Measurements from ENCODE around the gene SGIP1.
"Not testable (repeated sequence)": the region's sequence is repeated elsewhere in the genome, so short reads cannot be mapped to it uniquely, and the experiment has no call there.

Gene SGIP1

DNA sequence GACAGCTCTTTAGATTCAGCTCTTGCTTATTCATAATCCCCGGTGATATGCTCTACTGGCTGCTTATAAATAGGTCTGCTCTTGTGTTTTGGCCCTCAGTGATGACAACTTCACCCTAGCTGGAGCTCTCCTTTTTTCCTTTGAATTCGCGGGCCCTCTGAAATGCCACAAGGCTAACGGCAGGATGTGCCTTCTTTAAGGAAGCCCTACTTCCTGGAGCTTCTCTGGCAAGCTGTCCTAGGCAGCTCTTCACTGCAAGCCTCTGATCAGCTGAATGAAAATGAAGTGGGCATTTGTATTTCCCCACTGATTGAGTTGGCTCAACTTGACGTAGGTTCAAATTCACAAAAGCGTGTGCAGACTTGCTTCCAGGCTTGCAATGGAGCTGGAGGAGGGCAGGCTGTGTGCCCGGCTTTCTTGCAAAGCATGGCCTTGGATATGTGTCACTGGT lies 22.2 kb downstream of the SGIP1 start:
- DNase-seq = no peak

DNA sequence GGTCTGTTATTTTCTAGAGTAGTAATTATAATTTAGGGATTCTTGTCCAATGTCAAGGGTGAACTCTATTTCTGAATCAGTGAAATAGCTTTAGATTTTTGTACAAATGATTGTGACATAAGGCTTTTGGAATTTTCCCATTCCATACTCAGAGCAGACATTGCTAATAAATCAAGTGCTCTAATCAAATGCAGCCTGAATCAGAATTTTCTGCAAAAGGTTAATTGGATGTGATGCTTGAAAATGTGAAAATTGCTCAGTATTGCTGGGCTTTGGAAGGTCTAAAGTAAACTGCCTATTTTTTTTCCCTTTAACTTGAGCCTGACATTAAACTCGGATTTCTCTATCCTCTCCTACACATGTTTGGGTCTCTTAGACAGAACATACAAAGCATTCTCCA lies 23.2 kb downstream of the SGIP1 start:
- DNase-seq = no peak

DNA sequence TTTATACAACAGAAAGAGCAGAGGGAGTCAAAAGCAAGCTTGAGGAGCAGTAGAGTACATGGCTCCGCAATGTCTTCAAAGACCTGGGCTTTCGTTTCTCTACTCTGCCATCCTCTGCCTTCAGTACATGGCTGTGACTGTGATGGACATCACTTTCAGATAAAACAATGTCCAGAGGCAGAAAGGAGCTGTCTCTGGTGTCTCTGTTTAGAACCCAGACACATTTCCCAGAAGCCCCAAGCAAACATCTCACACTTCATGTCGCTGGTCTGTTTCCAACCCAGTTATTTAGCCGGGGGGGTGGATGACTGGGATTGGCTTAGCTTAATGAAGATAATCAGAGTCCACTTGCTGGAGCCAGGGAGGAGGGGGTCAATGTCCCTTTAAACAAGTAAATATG lies 25.6 kb downstream of the SGIP1 start:
- DNase-seq = no peak

DNA sequence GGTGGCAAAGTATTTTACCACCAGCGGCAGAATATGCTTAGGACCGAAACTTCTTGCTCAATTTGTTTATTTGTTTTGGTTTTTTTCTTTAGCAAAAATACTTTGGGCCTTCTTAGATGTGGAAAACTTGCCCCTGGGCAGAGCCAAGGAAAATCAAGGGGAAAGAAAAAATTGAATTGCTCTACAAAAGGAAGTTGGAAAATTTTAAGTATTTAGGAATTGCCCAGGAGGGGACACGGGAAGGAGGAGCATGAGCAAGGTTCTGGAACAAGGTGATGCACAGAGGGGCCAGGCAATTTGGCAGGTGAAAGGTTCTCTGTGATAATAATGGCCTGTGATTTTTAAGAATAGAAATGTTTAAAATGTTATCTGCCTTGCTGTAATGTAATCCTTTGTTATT lies 28.6 kb downstream of the SGIP1 start:
- no peak for DNase-seq

DNA sequence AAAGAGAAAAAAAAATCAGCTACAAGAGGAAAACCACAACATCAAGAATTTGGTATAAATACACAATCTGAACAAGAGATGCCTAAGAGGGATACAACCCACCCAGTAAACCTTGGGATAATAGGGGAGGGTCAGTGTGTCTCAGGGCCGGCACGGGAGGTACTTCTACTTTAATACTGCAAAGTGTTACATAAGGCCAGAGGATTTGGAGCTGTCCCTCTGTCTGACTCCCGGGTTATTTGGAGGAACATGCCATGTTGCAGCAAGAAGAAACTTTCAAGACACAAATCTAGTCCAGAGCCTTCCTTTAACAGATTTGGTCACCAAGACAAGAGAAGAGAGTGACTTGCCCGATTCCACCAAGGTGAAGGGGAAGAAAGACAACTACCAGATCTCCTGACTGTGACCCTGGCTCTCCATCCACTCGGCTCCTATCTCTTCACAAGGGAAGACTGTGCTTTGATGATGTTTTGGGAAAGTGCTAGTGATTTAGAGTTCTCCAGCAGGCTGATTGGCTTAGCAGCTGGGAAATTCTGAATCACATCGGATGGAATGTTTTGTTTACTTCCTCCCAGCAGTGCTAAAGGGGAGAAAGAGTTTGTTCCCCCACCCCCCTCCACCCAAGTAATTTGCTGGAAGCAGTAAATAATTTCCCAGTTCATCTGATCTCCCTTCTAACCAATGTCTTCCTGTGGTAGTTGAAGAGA lies 29.3 kb downstream of the SGIP1 start:
- no peak for DNase-seq

- no peak for DNase-seq
These were observed 30.1 kb downstream of the SGIP1 start for GRCh38 chr1:66563941-66564630.

DNA sequence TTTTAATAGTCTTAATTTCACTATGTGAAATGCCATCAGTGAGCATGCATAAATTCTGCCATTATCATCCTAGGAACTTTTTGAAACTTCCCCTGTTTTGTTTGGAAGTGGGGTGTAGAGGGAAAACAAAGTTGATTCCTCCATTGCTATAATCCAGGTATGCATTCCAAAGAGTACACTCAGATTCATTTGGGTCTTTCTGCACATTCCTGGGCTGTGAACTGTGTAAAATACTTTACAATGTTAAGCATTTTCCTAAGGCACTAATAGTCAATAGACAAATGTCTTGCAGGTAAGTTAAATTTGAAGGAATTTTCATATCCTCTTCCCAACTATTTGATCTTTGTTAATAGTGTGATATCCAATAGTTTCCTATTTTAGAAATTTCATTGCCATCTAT lies 36.2 kb downstream of the SGIP1 start:
- no peak for DNase-seq

DNA sequence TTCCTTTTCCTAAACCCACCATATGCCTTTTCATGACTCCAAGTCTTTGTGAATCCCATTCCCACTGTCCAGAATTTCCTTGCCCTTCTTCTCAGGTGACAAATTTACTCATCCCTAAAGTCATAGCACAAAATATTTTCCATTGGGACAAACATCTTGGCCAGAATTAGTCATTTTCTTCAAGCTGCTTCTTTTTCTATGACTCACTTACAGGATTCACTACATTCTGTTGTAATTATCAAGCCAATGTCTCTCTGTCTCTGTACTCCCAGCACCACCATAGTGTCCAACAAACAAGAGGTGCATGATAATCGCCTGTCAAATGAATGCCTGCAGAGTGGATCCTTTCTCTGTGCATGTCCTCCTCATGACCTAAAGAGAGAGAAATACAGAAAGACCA lies 37.8 kb downstream of the SGIP1 start:
- no peak for DNase-seq

GRCh38 chr1:66575739-66576138 lies 41.8 kb downstream of the SGIP1 start:
- DNase-seq = no peak

DNA sequence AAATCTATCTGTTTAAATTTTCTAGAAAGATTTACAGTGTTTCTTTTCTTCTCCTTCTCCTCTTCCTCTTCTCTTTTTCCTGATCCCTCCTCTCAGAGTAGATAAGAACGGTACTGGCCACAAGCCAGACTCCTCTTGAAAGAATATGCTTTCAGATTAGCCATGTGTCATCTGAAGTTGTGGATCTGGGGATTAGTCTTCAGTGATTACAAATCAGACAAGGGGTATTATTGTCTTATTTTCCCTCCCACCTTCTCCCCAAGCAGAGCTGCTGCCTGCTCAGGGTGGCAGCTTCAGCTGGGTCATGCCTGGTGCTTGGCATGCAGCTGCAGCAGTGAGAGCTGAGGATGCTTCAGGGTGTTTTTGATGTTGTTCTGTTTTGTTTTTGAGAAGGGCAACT lies 42.7 kb downstream of the SGIP1 start:
- no peak for DNase-seq

GRCh38 chr1:66578841-66579240 lies 44.9 kb downstream of the SGIP1 start:
- no peak for DNase-seq

- no peak for DNase-seq
These were observed 46.1 kb downstream of the SGIP1 start for GRCh38 chr1:66580081-66580480.

DNA sequence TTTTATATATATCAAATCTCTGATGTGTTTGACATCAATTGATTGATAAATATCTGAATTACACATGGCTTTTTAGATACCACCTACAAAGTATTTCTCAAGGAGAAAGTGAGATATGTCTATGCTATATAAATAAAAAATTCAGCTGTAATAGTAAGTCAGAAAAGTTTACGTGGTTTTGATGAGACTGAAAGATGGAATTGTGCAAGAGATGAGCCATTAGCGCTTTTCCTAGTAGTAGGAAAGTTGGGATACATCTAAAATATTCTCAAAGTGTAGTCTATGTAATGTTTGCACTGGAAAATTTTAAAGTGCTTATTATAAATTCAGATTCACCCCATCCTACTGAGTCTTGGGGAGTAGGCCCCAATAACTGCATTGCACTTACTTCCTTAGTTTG lies 49.1 kb downstream of the SGIP1 start:
- no peak for DNase-seq

DNA sequence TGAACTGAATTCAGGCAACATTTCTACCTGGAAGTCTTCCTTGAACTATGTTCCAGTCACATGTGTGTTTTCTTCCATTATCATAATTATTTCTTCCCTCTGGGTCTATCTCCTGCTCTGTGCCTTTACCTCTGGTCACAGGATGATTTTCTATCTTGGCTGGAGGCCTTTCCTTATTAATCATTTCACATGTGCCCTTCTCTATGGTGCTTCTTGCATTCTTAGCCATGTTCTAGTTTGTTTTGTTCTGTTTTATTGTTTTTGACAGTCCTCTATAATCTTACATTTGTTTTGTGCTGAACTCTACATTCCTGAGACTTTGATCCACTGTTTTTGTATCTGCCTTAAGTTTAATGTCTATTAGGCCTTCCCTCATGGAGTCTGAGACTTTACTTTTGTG lies 51.0 kb downstream of the SGIP1 start:
- DNase-seq = no peak

DNA sequence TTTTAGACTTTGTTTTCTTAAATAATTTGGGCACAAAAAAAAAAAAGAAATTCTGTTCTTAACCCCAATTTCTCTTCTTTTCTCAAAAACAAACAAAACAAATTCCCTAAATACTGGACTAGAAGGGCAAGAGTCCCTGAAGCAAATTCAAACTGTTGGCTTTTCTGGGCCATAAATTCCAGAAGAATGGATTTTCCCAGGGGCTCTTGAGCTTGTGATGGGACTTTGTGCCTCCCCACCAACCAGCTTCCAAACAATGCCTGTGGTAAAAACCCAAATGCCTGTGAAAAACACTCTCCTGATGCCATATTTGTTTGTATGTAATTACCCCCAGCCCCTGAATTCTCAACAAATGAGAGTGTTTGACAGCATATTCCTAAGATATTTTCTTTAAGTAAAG lies 55.4 kb downstream of the SGIP1 start:
- DNase-seq = no peak

- DNase-seq = not testable (repeated sequence)
These were observed 58.2 kb downstream of the SGIP1 start for GRCh38 chr1:66592106-66592507.

GRCh38 chr1:66596191-66596590 lies 62.2 kb downstream of the SGIP1 start:
- DNase-seq = no peak

DNA sequence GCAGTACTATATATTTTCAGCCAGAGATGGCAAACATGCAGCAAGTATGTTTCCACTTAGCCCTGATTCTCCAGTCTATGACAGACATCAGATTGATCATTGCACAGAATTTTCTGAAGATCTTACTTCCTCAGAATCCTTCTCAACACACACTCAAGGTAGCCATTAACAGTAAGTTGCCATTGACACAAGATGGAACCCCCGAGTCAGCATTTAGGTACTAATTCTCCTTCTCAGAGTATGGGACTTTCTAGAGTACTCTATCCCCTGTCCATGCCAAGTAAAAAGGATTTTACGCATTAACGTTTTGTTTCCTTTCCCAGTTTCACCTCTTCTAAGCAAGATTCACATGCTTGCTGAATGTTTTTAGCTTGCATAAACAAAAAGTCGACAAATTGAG lies 63.5 kb downstream of the SGIP1 start:
- DNase-seq = no peak

DNA sequence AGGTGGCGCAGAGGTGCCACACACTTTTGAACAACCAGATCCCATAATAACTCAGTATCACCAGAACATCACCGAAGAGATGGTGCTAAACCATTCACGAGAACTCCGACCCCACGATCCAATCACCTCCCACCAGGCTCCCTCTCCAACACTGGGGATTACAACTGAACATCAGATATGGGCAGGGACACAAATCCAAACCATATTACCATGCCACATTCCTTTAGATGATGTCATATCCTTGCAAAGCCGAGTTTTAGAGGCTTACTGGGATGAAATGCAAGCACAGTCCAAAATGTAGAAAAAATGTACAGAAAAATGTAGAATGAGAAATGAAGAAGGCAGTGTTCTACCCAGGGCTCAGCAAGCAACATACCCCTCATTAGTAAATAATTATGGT lies 64.7 kb downstream of the SGIP1 start:
- DNase-seq = no peak

DNA sequence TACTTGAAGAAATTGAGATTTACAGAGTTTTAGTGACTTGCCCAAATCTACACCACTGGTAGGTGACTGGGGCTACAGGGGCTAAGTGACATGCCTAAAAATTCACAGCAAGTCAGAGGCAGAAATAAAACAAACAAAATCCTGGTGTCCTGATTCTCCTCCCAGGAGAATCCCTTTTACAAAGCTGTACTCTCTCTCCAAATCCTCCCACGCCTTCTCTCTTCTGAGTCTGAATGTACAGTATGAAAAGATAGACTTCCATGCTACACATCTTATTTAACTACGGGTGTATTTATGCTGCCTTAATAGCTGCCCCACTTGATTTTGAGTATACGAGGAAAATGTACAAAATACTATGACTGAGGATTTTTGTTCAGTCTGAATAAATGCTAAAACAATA lies 65.4 kb downstream of the SGIP1 start:
- no peak for DNase-seq

DNA sequence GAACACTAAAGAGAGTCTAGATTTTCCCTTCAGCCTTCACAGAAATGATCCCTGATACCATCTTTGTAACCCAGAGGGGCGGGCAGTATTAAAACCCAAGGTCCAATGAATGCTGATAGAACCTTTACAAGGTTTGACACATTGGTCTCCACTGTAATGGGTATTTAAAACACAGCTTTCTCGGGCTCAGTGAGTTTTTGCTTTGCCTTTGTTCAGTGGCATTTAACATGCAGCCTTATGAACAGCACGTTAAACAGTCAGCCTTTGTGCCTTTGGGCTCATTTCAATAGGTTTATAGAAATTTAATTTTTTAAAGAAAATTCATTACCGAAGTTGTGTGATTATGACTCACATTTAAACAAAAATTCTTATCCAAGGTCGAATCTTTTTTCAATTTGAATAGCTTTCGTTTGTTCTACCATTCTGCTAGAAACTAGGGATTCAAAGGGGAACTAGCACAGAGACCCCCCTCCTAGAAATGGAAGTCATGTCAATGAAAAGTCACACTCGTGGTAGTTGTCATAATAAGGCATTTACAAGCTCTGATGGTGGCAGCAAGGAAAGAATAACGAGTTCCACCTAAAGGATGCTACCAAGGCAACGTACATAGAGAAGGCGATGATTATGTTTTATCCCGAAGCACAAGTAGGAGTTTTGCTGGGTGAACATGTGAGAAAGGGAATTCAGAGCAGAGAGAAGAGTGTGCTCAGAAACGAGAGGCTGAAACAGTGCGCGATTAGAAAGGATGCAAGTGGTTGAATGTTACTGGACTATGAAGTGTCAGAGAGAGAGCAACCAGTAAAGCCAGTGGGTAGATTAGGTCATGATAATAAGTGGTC lies 66.2 kb downstream of the SGIP1 start:
- no peak for DNase-seq

GRCh38 chr1:66605419-66605997 lies 71.6 kb downstream of the SGIP1 start:
- no peak for DNase-seq

GRCh38 chr1:66606362-66607065 lies 72.6 kb downstream of the SGIP1 start:
- no peak for DNase-seq
